Uterus (tissue), 4 donors: ENCODE data around the gene TMEM165. TPM values are rescaled to one million over a fixed set of nuclear protein-coding genes. Genes with fewer than 3 reads are reported as not detected.

Source experiments
- DNase-seq, 2 donors: peaks; one replicate each; pipeline ENCODE4 v3.0.0-alpha.2; 2019 to 2020
- H3K27ac ChIP-seq, 2 donors: fragments of 200-600 bp; sonication (generic); 1 replicate in 1 of 2; 2 replicates in 1 of 2; pipeline ENCODE4 v1.5.1; 2016 to 2018
- H3K27me3 ChIP-seq, 2 donors: fragments of 200-600 bp; sonication (generic); one replicate each; pipeline ENCODE4 v1.5.1; 2018 to 2019; ENCODE audit warnings: control low read depth in 1 of 2
- H3K36me3 ChIP-seq, 2 donors: fragments of 200-600 bp; sonication (generic); one replicate each; pipeline ENCODE4 v1.5.1; 2019; ENCODE audit warnings: control low read depth in 1 of 2
- H3K4me1 ChIP-seq, 2 donors: fragments of 200-600 bp; sonication (generic); one replicate each; pipeline ENCODE4 v1.5.1; 2018 to 2019; ENCODE audit warnings: control low read depth in 1 of 2
- H3K4me3 ChIP-seq, 2 donors: fragments of 200-600 bp; sonication (generic); 1 replicate in 1 of 2; 2 replicates in 1 of 2; pipeline ENCODE4 v1.5.1; 2018 to 2019; ENCODE audit warnings: mild to moderate bottlenecking in 1 of 2
- H3K9me3 ChIP-seq, 2 donors: fragments of 200-600 bp; sonication (generic); one replicate each; pipeline ENCODE4 v1.5.1; 2019; ENCODE audit warnings: control low read depth in 1 of 2
- CTCF ChIP-seq, 4 experiments: fragments of 200-600 bp in 2 of 4; fragments of 450-650 bp in 2 of 4; sonication (generic) in 2 of 4; IDR thresholded peaks; one replicate each; pipeline ENCODE4 v1.5.1; 2016 to 2019; ENCODE audit warnings: antibody characterized with exemption in 4 of 4, mild to moderate bottlenecking in 2 of 4, moderate library complexity in 1 of 4
- POLR2A ChIP-seq, 2 donors: fragments of 450-650 bp; IDR thresholded peaks; one replicate each; pipeline ENCODE4 v1.6.1; 2016; ENCODE audit warnings: antibody characterized with exemption in 2 of 2, mild to moderate bottlenecking in 1 of 2, moderate library complexity in 1 of 2
- intact Hi-C: fragments of 100-400 bp; cut with DNase I; formaldehyde crosslinking; loops from one replicate; pipeline ENCODE4 v1.15.1; 2023; ENCODE audit warnings: low total_unique reads
- total RNA-seq, 4 donors: library from RNA; depleted of rRNA in 3 of 4; stranded (reverse); fragments of >200 nt in 3 of 4; gene quantifications; one replicate each; pipeline versions ENCODE4 v1.1.0 to v1.2.4, GENCODE V29; 2014 to 2023
- donor health status: DM: yes; HTN: yes; CAD: no.

The TMEM165 gene
- total RNA-seq, 4 donors from 2014 or later: 123 to 191 (median 145) TPM

- Histone ChIP-seq H3K4me1 (no peaks in the 10 kb centered on the region), H3K4me3 (no peak overlapping the region), H3K27me3 (no peaks in the 10 kb centered on the region), H3K27ac (no peak overlapping the region), H3K9me3 (no peaks in the 10 kb centered on the region), H3K36me3 (no peaks in the 10 kb centered on the region)
- no peak for DNase-seq
- intact Hi-C loops: no loop called here
- TF ChIP-seq CTCF (IDR thresholded peaks at IDR 0.05): no peak
- no peak for TF ChIP-seq POLR2A (IDR thresholded peaks at IDR 0.05)
These were observed 30.9 kb upstream of the TMEM165 start for GRCh38 chr4:55364691-55365344.

GRCh38 chr4:55365345-55365728 lies 30.4 kb upstream of the TMEM165 start:
- Histone ChIP-seq H3K27ac (no peak overlapping the region), H3K4me1 (no peaks in the 10 kb centered on the region), H3K27me3 (no peaks in the 10 kb centered on the region), H3K36me3 (no peaks in the 10 kb centered on the region), H3K9me3 (no peaks in the 10 kb centered on the region), H3K4me3 (no peak overlapping the region)
- DNase-seq: no peak
- no peak for TF ChIP-seq CTCF (IDR thresholded peaks at IDR 0.05)
- no peak for TF ChIP-seq POLR2A (IDR thresholded peaks at IDR 0.05)
- intact Hi-C loops: no loop called here

- no peaks in the 10 kb centered on the region for H3K36me3 ChIP-seq
- H3K27me3 ChIP-seq: no peaks in the 10 kb centered on the region
- H3K27ac ChIP-seq: no peak overlapping the region
- H3K4me1 ChIP-seq: no peaks in the 10 kb centered on the region
- no peak for DNase-seq
- TF ChIP-seq CTCF (IDR thresholded peaks at IDR 0.05): no peak
- TF ChIP-seq POLR2A (IDR thresholded peaks at IDR 0.05): no peak
- no peak overlapping the region for H3K4me3 ChIP-seq
- intact Hi-C loops: no loop called here
- H3K9me3 ChIP-seq: no peaks in the 10 kb centered on the region
These were observed 29.1 kb upstream of the TMEM165 start for GRCh38 chr4:55366621-55367020.

- no peak for DNase-seq
- TF ChIP-seq POLR2A (IDR thresholded peaks at IDR 0.05): no peak
- TF ChIP-seq CTCF (IDR thresholded peaks at IDR 0.05): no peak
- H3K9me3 ChIP-seq: no peaks in the 10 kb centered on the region
- intact Hi-C loops: no loop called here
- H3K4me3 ChIP-seq: no peak overlapping the region
- no peak overlapping the region for H3K27ac ChIP-seq
- H3K36me3 ChIP-seq: no peaks in the 10 kb centered on the region
- H3K4me1 ChIP-seq: no peaks in the 10 kb centered on the region
- no peaks in the 10 kb centered on the region for H3K27me3 ChIP-seq
These were observed 28.6 kb upstream of the TMEM165 start for GRCh38 chr4:55367084-55367722.

GRCh38 chr4:55369968-55370367 lies 25.8 kb upstream of the TMEM165 start:
- no peak for TF ChIP-seq POLR2A (IDR thresholded peaks at IDR 0.05)
- no peak for TF ChIP-seq CTCF (IDR thresholded peaks at IDR 0.05)
- no peaks in the 10 kb centered on the region for H3K27me3 ChIP-seq
- H3K4me1 ChIP-seq: no peaks in the 10 kb centered on the region
- H3K4me3 ChIP-seq: no peak overlapping the region
- no peak overlapping the region for H3K27ac ChIP-seq
- intact Hi-C loops: no loop called here
- no peaks in the 10 kb centered on the region for H3K36me3 ChIP-seq
- no peaks in the 10 kb centered on the region for H3K9me3 ChIP-seq
- DNase-seq: no peak
